SK-N-SH (cell line): Measurements from ENCODE around the gene TXN2. TPM values are rescaled to one million over a fixed set of nuclear protein-coding genes. Genes with fewer than 3 reads are reported as not detected.
A peak's percentile ranks its signal among the peaks of the same experiment; 100 is the strongest.

Experiments used
- CTCF ChIA-PET: fragments of 300-600, 350-600 bp; formaldehyde crosslinking; extraction: SDS; loops from one replicate; lab custom pipeline; 2021; lab: Yijun Ruan, JAX
- POLR2A ChIA-PET: fragments of 350-600 bp; sonication (Branson Sonifier 250); formaldehyde crosslinking; extraction: SDS; loops from one replicate; lab custom pipeline; 2020; ENCODE audit warnings: antibody characterized with exemption, inconsistent platforms; lab: Yijun Ruan, JAX
- DNase-seq: peaks from one replicate; pipeline ENCODE4 v3.0.0; 2012
- H2AFZ ChIP-seq: fragments of 200-600 bp; sonication (generic); 2 replicates; pipeline ENCODE4 v1.8.1; 2016; ENCODE audit warnings: antibody characterized with exemption, mild to moderate bottlenecking, low read depth
- H3F3A ChIP-seq: fragments of 200-600 bp; sonication (generic); replicated peaks from 2 replicates; pipeline ENCODE3; 2016; ENCODE audit warnings: antibody characterized with exemption, mild to moderate bottlenecking; ENCODE audit not compliant: insufficient read depth
- H3K27ac ChIP-seq, 2 experiments: fragments of 200-500 bp in 1 of 2; fragments of 200-600 bp in 1 of 2; sonication (Bioruptor generic) in 1 of 2; sonication (generic), shearing (Covaris generic) in 1 of 2; 2 replicates each; pipeline versions ENCODE4 v1.5.1 to v1.6.1; 2014 to 2016; ENCODE audit warnings: low read depth in 2 of 2, inconsistent platforms in 1 of 2, low read length in 1 of 2, mild to moderate bottlenecking in 1 of 2, mixed read lengths in 1 of 2
- H3K27me3 ChIP-seq: fragments of 200-600 bp; sonication (generic), shearing (Covaris generic); 2 replicates; pipeline ENCODE4 v1.6.1; 2016; ENCODE audit warnings: mixed run types; ENCODE audit not compliant: insufficient read depth
- H3K36me3 ChIP-seq, 2 experiments: fragments of 200-500 bp in 1 of 2; fragments of 200-600 bp in 1 of 2; sonication (Bioruptor generic) in 1 of 2; sonication (generic) in 1 of 2; replicated peaks in 1 of 2; 2 replicates each; pipeline versions ENCODE3 to v1.5.1; 2014 to 2016; ENCODE audit warnings: low read length in 1 of 2, mild to moderate bottlenecking in 1 of 2; ENCODE audit not compliant: insufficient read depth in 2 of 2, control insufficient read depth in 1 of 2
- H3K4me1 ChIP-seq, 2 experiments: fragments of 200-500 bp in 1 of 2; fragments of 200-600 bp in 1 of 2; sonication (Bioruptor generic) in 1 of 2; sonication (generic), shearing (Covaris generic) in 1 of 2; 2 replicates each; pipeline versions ENCODE4 v1.5.1 to v1.6.1; 2014 to 2016; ENCODE audit warnings: low read depth in 1 of 2, low read length in 1 of 2, mixed run types in 1 of 2; ENCODE audit not compliant: insufficient read depth in 2 of 2, control insufficient read depth in 1 of 2
- H3K4me2 ChIP-seq: fragments of 200-600 bp; sonication (generic), shearing (Covaris generic); 2 replicates; pipeline ENCODE4 v1.6.1; 2017; ENCODE audit warnings: mixed run types
- H3K4me3 ChIP-seq, 2 experiments: fragments of 200-500 bp in 1 of 2; fragments of 200-600 bp in 1 of 2; sonication (Bioruptor generic) in 1 of 2; sonication (generic), shearing (Covaris generic) in 1 of 2; 2 replicates each; pipeline versions ENCODE4 v1.5.1 to v1.8.1; 2014 to 2016; ENCODE audit warnings: low read depth in 2 of 2, inconsistent platforms in 1 of 2, low read length in 1 of 2, mild to moderate bottlenecking in 1 of 2, mixed read lengths in 1 of 2, moderate library complexity in 1 of 2
- H3K79me2 ChIP-seq: fragments of 200-600 bp; sonication (generic); 2 replicates; pipeline ENCODE4 v1.8.1; 2017; ENCODE audit warnings: mild to moderate bottlenecking; ENCODE audit not compliant: insufficient read depth
- H3K9ac ChIP-seq: fragments of 200-600 bp; sonication (generic); 2 replicates; pipeline ENCODE4 v1.6.1; 2017; ENCODE audit warnings: mixed run types
- H3K9me2 ChIP-seq: fragments of 200-600 bp; sonication (generic); 2 replicates; pipeline ENCODE4 v1.6.1; 2017; ENCODE audit warnings: mixed run types
- H3K9me3 ChIP-seq: fragments of 200-600 bp; sonication (generic); 2 replicates; pipeline ENCODE4 v1.6.1; 2017; ENCODE audit warnings: mixed run types, mild to moderate bottlenecking, moderate library complexity
- H4K20me1 ChIP-seq: fragments of 200-600 bp; sonication (generic); 2 replicates; pipeline ENCODE4 v1.6.1; 2017; ENCODE audit warnings: mild to moderate bottlenecking, mixed run types; ENCODE audit not compliant: insufficient read depth
- CHD2 ChIP-seq: fragments of 150-350 bp; IDR thresholded peaks from 2 replicates; pipeline ENCODE4 v1.6.1; 2018; ENCODE audit warnings: low read length; ENCODE audit not compliant: partially characterized antibody
- ELF1 ChIP-seq: IDR thresholded peaks from 2 replicates; pipeline ENCODE4 v1.4.0; 2012
- FOXJ3 ChIP-seq: sonication (generic); formaldehyde crosslinking; IDR thresholded peaks from 2 replicates; pipeline ENCODE4 v1.5.1; 2020; ENCODE audit warnings: mild to moderate bottlenecking, missing genetic modification reagents
- GABPA ChIP-seq: IDR thresholded peaks from 2 replicates; pipeline ENCODE4 v1.4.0; 2012; ENCODE audit warnings: low read depth, mild to moderate bottlenecking
- GATA2 ChIP-seq: sonication (generic); formaldehyde crosslinking; IDR thresholded peaks from 2 replicates; pipeline ENCODE4 v1.5.0; 2020; ENCODE audit warnings: mild to moderate bottlenecking, missing genetic modification reagents
- JUND ChIP-seq: IDR thresholded peaks from 2 replicates; pipeline ENCODE4 v1.4.0; 2012
- MAX ChIP-seq: IDR thresholded peaks from 2 replicates; pipeline ENCODE4 v1.4.0; 2012; ENCODE audit warnings: low read depth
- MEF2A ChIP-seq: IDR thresholded peaks from 2 replicates; pipeline ENCODE4 v1.4.0; 2012; ENCODE audit warnings: low read depth, borderline replicate concordance
- MXI1 ChIP-seq: IDR thresholded peaks from 2 replicates; pipeline ENCODE4 v1.6.1; 2012; ENCODE audit warnings: mild to moderate bottlenecking, low read depth, low read length, improper control_type of control experiment
- NFIC ChIP-seq: IDR thresholded peaks from 2 replicates; pipeline ENCODE4 v1.4.0; 2012; ENCODE audit warnings: borderline replicate concordance
- NRF1 ChIP-seq: IDR thresholded peaks from 2 replicates; pipeline ENCODE4 v1.6.1; 2012; ENCODE audit warnings: low read depth, mild to moderate bottlenecking, low read length
- PBX3 ChIP-seq: IDR thresholded peaks from 2 replicates; pipeline ENCODE4; 2012
- POLR2AphosphoS5 ChIP-seq: IDR thresholded peaks from 2 replicates; pipeline ENCODE4 v1.6.1; 2012; ENCODE audit warnings: low read depth, low read length
- RCOR1 ChIP-seq: fragments of 150-350 bp; IDR thresholded peaks from 2 replicates; pipeline ENCODE4 v1.6.1; 2017; ENCODE audit warnings: antibody characterized with exemption, low read length
- REST ChIP-seq: IDR thresholded peaks from 2 replicates; pipeline ENCODE4 v1.6.1; 2012; ENCODE audit warnings: mild to moderate bottlenecking, low read depth, low read length, moderate library complexity
- RFX5 ChIP-seq: IDR thresholded peaks from 2 replicates; pipeline ENCODE4 v1.6.1; 2012; ENCODE audit warnings: mild to moderate bottlenecking, improper control_type of control experiment, low read length
- SIN3A ChIP-seq: IDR thresholded peaks from 2 replicates; pipeline ENCODE4 v1.6.1; 2012; ENCODE audit warnings: low read depth, mild to moderate bottlenecking, low read length, moderate library complexity, borderline replicate concordance
- TAF1 ChIP-seq: IDR thresholded peaks from 2 replicates; pipeline ENCODE4 v1.6.1; 2012; ENCODE audit warnings: low read depth, mild to moderate bottlenecking, low read length, moderate library complexity, borderline replicate concordance
- TCF12 ChIP-seq: IDR thresholded peaks from 2 replicates; pipeline ENCODE4 v1.4.0; 2012
- YY1 ChIP-seq: IDR thresholded peaks from 2 replicates; pipeline ENCODE4 v1.4.0; 2012; ENCODE audit warnings: low read depth, mild to moderate bottlenecking
- ZBTB33 ChIP-seq: IDR thresholded peaks from 2 replicates; pipeline ENCODE4 v1.4.0; 2012; ENCODE audit warnings: low read depth, borderline replicate concordance
- WGBS: methylation state at CpG from one replicate; pipeline ENCODE4 v1.1.6; 2017; ENCODE audit warnings: low lambda C conversion rate; 5-methylcytosine and 5-hydroxymethylcytosine counted together
- polyA plus RNA-seq, 3 experiments: library from polyadenylated mRNA; depleted of rRNA; stranded (reverse); fragments of >200 nt; gene quantifications; 2 replicates each; pipeline ENCODE4 v1.2.3, GENCODE V29; 2012
- TF ChIP-seq, protein P1 (sequence below): IDR thresholded peaks from 2 replicates; pipeline ENCODE4 v1.4.0; 2012; ENCODE audit warnings: low read depth, borderline replicate concordance
- TF ChIP-seq, protein P2 (sequence below): fragments of 150-350 bp; IDR thresholded peaks from 2 replicates; pipeline ENCODE4 v1.6.1; 2017; ENCODE audit warnings: antibody characterized with exemption, low read length, low read depth, borderline replicate concordance

The TXN2 gene
- polyA plus RNA-seq, 1 of the 3 experiments (the other 2 are of a cell fraction), result 251 TPM

DNA sequence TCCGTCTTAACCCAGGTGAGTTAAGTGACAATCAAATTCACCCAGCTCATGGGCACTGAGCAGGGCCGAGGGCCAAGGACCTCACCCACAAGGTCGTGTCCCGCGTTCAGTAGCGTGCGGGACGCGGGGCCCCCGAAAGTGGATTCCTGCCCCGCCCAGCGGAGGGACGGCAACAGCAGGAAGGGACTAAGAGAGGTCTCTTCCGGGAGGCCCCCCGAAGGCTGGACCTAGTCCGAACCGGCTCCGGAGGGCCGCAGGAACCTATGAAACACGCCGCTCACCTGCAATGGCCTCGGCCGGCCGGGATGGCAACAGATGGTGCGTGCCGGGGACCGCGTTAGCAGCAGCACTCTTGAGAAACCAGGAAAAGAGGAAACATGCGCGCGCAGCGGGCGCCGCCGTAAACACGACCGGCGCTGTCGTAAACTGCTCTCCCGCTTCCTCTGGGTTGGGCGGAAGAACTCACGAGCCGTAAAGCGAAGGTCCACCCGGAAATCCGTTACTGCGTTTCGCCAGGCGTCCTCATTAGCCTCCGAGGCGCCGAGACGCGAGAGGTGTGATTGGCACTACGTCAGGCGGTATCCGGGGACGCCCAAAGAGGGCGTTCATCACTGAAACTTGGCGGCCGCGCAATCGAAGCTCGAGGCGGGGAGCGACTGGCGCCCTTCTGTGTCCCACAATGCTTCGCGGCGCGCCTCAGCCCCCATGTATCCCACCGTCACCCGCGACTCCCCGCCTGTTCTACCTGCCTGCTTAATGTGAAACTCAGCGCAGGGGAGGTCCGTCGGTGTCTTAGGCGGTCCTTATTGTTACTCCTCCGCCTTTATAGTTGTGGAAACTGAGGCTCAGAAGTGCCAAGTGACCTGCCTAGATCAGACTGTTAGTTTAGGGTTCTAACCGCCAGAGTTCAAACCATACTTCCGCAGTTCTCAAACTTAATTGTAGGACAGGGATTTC, 47.6 kb upstream of the TXN2 start, which contains the start of gene EIF3D:
TSS of gene EIF3D (minus strand) at position 372 of the 957 bp plus-strand sequence. CDS start 3,045 bp downstream, outside the sequence.
- H3K4me3 ChIP-seq, result peak within 1 kb of the TSS; percentile 76 to 82
- H3K4me2 ChIP-seq, result peak within 1 kb of the TSS; percentile 92
- H3K9me3 ChIP-seq, result no peaks in the 10 kb centered on the region
- H3K36me3 ChIP-seq, result peaks cover 27 to 35% of the 10 kb centered on the region in 2 experiments
- H4K20me1 ChIP-seq, result peaks cover 18% of the 10 kb centered on the region; the same call in 1 of the 2 replicates
- H2AFZ ChIP-seq, result peak within 1 kb of the TSS; percentile 97
- no peak for TF ChIP-seq GATA2 (CRISPR knock-in tag)
- TF ChIP-seq, protein P1, sequence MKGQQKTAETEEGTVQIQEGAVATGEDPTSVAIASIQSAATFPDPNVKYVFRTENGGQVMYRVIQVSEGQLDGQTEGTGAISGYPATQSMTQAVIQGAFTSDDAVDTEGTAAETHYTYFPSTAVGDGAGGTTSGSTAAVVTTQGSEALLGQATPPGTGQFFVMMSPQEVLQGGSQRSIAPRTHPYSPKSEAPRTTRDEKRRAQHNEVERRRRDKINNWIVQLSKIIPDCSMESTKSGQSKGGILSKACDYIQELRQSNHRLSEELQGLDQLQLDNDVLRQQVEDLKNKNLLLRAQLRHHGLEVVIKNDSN, result no peak
- TF ChIP-seq TCF12, result no peak
- TF ChIP-seq CHD2, result peak; percentile 92
- peak; percentile 88; the same call in 1 of the 2 replicates for TF ChIP-seq MXI1
- no peak for TF ChIP-seq RFX5
- TF ChIP-seq POLR2AphosphoS5, result peak; percentile 68
- no peak for TF ChIP-seq REST
- peak; percentile 64 for TF ChIP-seq ZBTB33
- peak; percentile 72; the same call in 1 of the 2 replicates for TF ChIP-seq YY1
- 0 out of 2 replicates have a peak, but pooled peaks have one; percentile 30 for TF ChIP-seq FOXJ3 (CRISPR knock-in tag)
- peak; percentile 65 for TF ChIP-seq NRF1
- TF ChIP-seq SIN3A, result peak; percentile 38; the same call in 1 of the 2 replicates
- no peak for TF ChIP-seq RCOR1
- TF ChIP-seq NFIC, result peak; percentile 10; the same call in 1 of the 2 replicates
- peak; percentile 89 for TF ChIP-seq TAF1
- peak; percentile 99 for TF ChIP-seq ELF1
- TF ChIP-seq PBX3, result peak; percentile 79
- TF ChIP-seq MEF2A, result no peak; the same call in 1 of the 2 replicates
- TF ChIP-seq, protein P2, sequence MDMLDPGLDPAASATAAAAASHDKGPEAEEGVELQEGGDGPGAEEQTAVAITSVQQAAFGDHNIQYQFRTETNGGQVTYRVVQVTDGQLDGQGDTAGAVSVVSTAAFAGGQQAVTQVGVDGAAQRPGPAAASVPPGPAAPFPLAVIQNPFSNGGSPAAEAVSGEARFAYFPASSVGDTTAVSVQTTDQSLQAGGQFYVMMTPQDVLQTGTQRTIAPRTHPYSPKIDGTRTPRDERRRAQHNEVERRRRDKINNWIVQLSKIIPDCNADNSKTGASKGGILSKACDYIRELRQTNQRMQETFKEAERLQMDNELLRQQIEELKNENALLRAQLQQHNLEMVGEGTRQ, result no peak
- TF ChIP-seq GABPA, result peak; percentile 93
- peak; percentile 84 for TF ChIP-seq MAX
- no peak for TF ChIP-seq JUND
- no peaks in the 10 kb centered on the region for H3K9me2 ChIP-seq
- H3K27me3 ChIP-seq, result no peaks in the 10 kb centered on the region
- peaks cover 42% of the 10 kb centered on the region for H3K79me2 ChIP-seq
- ChIA-PET POLR2A (interaction anchor here (0.6 to 1.5 kb wide), 7 partner anchors 10 to 284 kb away, joined by 3 to 6 read pairs (median 3); partner anchors contain the start of genes FOXRED2 and IFT27), CTCF (interaction anchor here (0.9 to 2.4 kb wide), 6 partner anchors 14 to 449 kb away, joined by 3 to 11 read pairs (median 4); partner anchors contain the start of gene CACNG2)
- peak within 1 kb of the TSS; percentile 83 to 90 for H3K27ac ChIP-seq
- H3F3A ChIP-seq, result peaks cover 12% of the 10 kb centered on the region
- 0% methylated on average over 9 of the region's 82 CpGs for WGBS
- H3K4me1 ChIP-seq, result peaks cover 3 to 6% of the 10 kb centered on the region in 2 experiments; a peak in 1 of 4 replicates
- H3K9ac ChIP-seq, result peak within 1 kb of the TSS; percentile 91
- peak; percentile 91 for DNase-seq
